Prostate gland (tissue), 2 donors: ENCODE data around the gene GPRIN2. TPM values are rescaled to one million over a fixed set of nuclear protein-coding genes. Genes with fewer than 3 reads are reported as not detected.

Experiments
- DNase-seq: peaks from one replicate; pipeline ENCODE4 v3.0.0-alpha.2; 2019; ENCODE audit warnings: low spot score
- H3K27ac ChIP-seq, 2 donors: fragments of 200-600 bp; sonication (generic); 2 replicates each; pipeline ENCODE4 v1.5.1; 2017 to 2019
- H3K27me3 ChIP-seq: fragments of 200-600 bp; sonication (generic); replicated peaks from 2 replicates; pipeline ENCODE4 v1.5.1; 2019; ENCODE audit not compliant: insufficient read depth
- H3K36me3 ChIP-seq, 2 donors: fragments of 200-600 bp; sonication (generic); 1 replicate in 1 of 2; 2 replicates in 1 of 2; pipeline versions ENCODE4 v1.5.1 to v1.8.1; 2017 to 2019
- H3K4me1 ChIP-seq: fragments of 200-600 bp; sonication (generic); replicated peaks from 2 replicates; pipeline ENCODE4 v1.5.1; 2019
- H3K4me3 ChIP-seq, 2 donors: fragments of 200-600 bp; sonication (generic); 2 replicates each; pipeline ENCODE4 v1.5.1; 2017 to 2019
- H3K9me3 ChIP-seq: fragments of 200-600 bp; sonication (generic); 2 replicates; pipeline ENCODE4 v1.5.1; 2017
- CTCF ChIP-seq, 4 experiments: fragments of 200-600 bp in 2 of 4; fragments of 450-650 bp in 2 of 4; sonication (generic) in 2 of 4; IDR thresholded peaks; 1 replicate in 3 of 4; 2 replicates in 1 of 4; pipeline ENCODE4 v1.5.1; 2016 to 2019; ENCODE audit warnings: antibody characterized with exemption in 4 of 4, mild to moderate bottlenecking in 2 of 4, moderate library complexity in 2 of 4
- POLR2A ChIP-seq: fragments of 450-650 bp; IDR thresholded peaks from one replicate; pipeline ENCODE4 v1.6.1; 2016; ENCODE audit warnings: antibody characterized with exemption, mild to moderate bottlenecking
- POLR2AphosphoS5 ChIP-seq: sonication (generic); formaldehyde crosslinking; IDR thresholded peaks from one replicate; pipeline ENCODE4 v1.6.1; 2017; ENCODE audit warnings: antibody characterized with exemption
- WGBS: methylation state at CpG from one replicate; pipeline ENCODE4 v1.1.5; 2018; 5-methylcytosine and 5-hydroxymethylcytosine counted together
- intact Hi-C: fragments of 100-400 bp; cut with DNase I; formaldehyde crosslinking; loops from one replicate; pipeline ENCODE4 v1.14.2; 2022
- total RNA-seq, 2 donors: library from RNA; depleted of rRNA; stranded (reverse); fragments of >200 nt; gene quantifications; one replicate each; pipeline ENCODE4 v1.1.0, GENCODE V29; 2016

Gene GPRIN2
- total RNA-seq, 2 donors from 2014 or later = 4.3 to 16.9 TPM

DNA sequence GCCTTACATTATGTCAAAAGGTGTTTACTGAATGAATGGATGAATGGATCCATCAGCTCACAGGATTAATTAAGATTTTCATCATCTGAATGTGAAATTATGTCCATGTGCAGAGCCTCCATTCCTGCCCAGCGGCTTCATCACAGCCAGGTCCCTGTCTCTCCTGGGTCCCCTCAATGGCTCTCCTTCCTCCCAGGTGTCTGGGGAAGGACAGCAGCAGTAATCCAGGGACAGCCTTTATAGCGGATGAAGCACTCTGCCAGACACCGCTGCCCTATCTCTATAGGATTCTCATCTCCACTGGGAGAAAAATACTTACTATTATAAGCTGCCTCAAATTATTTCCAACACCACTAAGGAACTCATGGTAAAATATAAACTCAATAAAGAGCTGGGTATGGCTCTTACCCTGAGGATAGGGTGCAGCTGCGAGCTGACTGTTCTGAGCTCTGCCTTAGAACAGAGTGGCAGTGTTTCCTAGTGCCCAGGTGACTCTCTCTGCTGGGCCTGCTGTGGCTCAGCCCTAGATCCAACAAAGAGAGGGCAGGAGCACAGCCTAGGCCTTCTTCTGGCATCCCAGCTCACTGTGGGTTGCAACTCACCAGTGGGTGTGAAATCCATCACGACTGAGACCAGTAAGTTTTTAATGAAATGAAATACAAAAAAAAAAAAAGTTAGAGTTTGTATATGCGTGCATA lies 38.3 kb downstream of the GPRIN2 start:
- intact Hi-C loops = no loop called here
- DNase-seq = no peak
- no peaks in the 10 kb centered on the region for H3K36me3 ChIP-seq
- 92% methylated on average over 6 of the region's 6 CpGs for WGBS
- H3K27ac ChIP-seq = no peak overlapping the region
- no peaks in the 10 kb centered on the region for H3K9me3 ChIP-seq
- H3K4me3 ChIP-seq = no peak overlapping the region
- no peaks in the 10 kb centered on the region for H3K27me3 ChIP-seq
- TF ChIP-seq POLR2AphosphoS5 (no peak), POLR2A (no peak), CTCF (IDR thresholded peaks at IDR 0.05) (no peak)
- H3K4me1 ChIP-seq = no peaks in the 10 kb centered on the region

- intact Hi-C loops = no loop called here
- TF ChIP-seq POLR2A (no peak), CTCF (IDR thresholded peaks at IDR 0.05) (no peak), POLR2AphosphoS5 (no peak)
- Histone ChIP-seq H3K27ac (no peak overlapping the region), H3K4me1 (no peaks in the 10 kb centered on the region), H3K9me3 (no peaks in the 10 kb centered on the region), H3K27me3 (no peaks in the 10 kb centered on the region), H3K4me3 (no peak overlapping the region), H3K36me3 (no peaks in the 10 kb centered on the region)
- 57% methylated on average over 5 of the region's 5 CpGs for WGBS
- no peak for DNase-seq
These were observed 38.9 kb downstream of the GPRIN2 start for GRCh38 chr10:46517541-46517940.

- no peak overlapping the region for H3K4me3 ChIP-seq
- H3K9me3 ChIP-seq = no peaks in the 10 kb centered on the region
- H3K27me3 ChIP-seq = no peaks in the 10 kb centered on the region
- 51% methylated on average over 11 of the region's 11 CpGs for WGBS
- no peak for DNase-seq
- H3K27ac ChIP-seq = no peak overlapping the region
- H3K36me3 ChIP-seq = no peaks in the 10 kb centered on the region
- TF ChIP-seq CTCF (IDR thresholded peaks at IDR 0.05) = no peak
- TF ChIP-seq POLR2A = no peak
- TF ChIP-seq POLR2AphosphoS5 = no peak
- no peaks in the 10 kb centered on the region for H3K4me1 ChIP-seq
- intact Hi-C loops = no loop called here
These were observed 39.6 kb downstream of the GPRIN2 start for GRCh38 chr10:46516660-46517416.

- WGBS = 89% methylated on average over 3 of the region's 3 CpGs
- Histone ChIP-seq H3K36me3 (no peaks in the 10 kb centered on the region), H3K27me3 (no peaks in the 10 kb centered on the region), H3K9me3 (no peaks in the 10 kb centered on the region), H3K27ac (no peak overlapping the region), H3K4me1 (no peaks in the 10 kb centered on the region), H3K4me3 (no peak overlapping the region)
- TF ChIP-seq POLR2AphosphoS5 (no peak), POLR2A (no peak), CTCF (IDR thresholded peaks at IDR 0.05) (no peak)
- intact Hi-C loops = no loop called here
- no peak for DNase-seq
These were observed 40.7 kb downstream of the GPRIN2 start for GRCh38 chr10:46515793-46516192.

- intact Hi-C loops = no loop called here
- no peak for DNase-seq
- H3K4me3 ChIP-seq = no peak overlapping the region
These were observed 41.1 kb downstream of the GPRIN2 start for GRCh38 chr10:46515366-46515765.

More at GRCh38 chr10:46515366-46515765, 41.1 kb downstream of the GPRIN2 start:
- H3K36me3 ChIP-seq = no peaks in the 10 kb centered on the region
- no peaks in the 10 kb centered on the region for H3K27me3 ChIP-seq
- no peaks in the 10 kb centered on the region for H3K9me3 ChIP-seq
- H3K4me1 ChIP-seq = no peaks in the 10 kb centered on the region
- no peak overlapping the region for H3K27ac ChIP-seq
- TF ChIP-seq POLR2A = no peak
- TF ChIP-seq POLR2AphosphoS5 = no peak
- TF ChIP-seq CTCF (IDR thresholded peaks at IDR 0.05) = no peak
